IPS-18a (cell line): Measurements from ENCODE around the gene EDNRB.
"Not testable (repeated sequence)": the region's sequence is repeated elsewhere in the genome, so short reads cannot be mapped to it uniquely, and the experiment has no call there.

Experiments
- H3K27ac ChIP-seq: one replicate; pipeline ENCODE4 v1.5.1; 2013; ENCODE audit warnings: low read length
- H3K27me3 ChIP-seq: one replicate; pipeline ENCODE4 v1.6.1; 2013; ENCODE audit warnings: mild to moderate bottlenecking, low read length; ENCODE audit not compliant: control insufficient read depth, insufficient read depth
- H3K36me3 ChIP-seq: one replicate; pipeline ENCODE4 v1.6.1; 2013; ENCODE audit warnings: low read depth, low read length; ENCODE audit not compliant: control insufficient read depth
- H3K4me1 ChIP-seq: one replicate; pipeline ENCODE4 v1.6.1; 2013; ENCODE audit warnings: low read depth, low read length; ENCODE audit not compliant: control insufficient read depth
- H3K4me3 ChIP-seq: one replicate; pipeline ENCODE4 v1.5.1; 2013; ENCODE audit warnings: low read length
- H3K9ac ChIP-seq: one replicate; pipeline ENCODE4 v1.6.1; 2013; ENCODE audit warnings: mild to moderate bottlenecking, low read length, moderate library complexity
- H3K9me3 ChIP-seq: one replicate; pipeline ENCODE4 v1.6.1; 2013; ENCODE audit warnings: low read depth, low read length; ENCODE audit not compliant: control insufficient read depth

The EDNRB gene

DNA sequence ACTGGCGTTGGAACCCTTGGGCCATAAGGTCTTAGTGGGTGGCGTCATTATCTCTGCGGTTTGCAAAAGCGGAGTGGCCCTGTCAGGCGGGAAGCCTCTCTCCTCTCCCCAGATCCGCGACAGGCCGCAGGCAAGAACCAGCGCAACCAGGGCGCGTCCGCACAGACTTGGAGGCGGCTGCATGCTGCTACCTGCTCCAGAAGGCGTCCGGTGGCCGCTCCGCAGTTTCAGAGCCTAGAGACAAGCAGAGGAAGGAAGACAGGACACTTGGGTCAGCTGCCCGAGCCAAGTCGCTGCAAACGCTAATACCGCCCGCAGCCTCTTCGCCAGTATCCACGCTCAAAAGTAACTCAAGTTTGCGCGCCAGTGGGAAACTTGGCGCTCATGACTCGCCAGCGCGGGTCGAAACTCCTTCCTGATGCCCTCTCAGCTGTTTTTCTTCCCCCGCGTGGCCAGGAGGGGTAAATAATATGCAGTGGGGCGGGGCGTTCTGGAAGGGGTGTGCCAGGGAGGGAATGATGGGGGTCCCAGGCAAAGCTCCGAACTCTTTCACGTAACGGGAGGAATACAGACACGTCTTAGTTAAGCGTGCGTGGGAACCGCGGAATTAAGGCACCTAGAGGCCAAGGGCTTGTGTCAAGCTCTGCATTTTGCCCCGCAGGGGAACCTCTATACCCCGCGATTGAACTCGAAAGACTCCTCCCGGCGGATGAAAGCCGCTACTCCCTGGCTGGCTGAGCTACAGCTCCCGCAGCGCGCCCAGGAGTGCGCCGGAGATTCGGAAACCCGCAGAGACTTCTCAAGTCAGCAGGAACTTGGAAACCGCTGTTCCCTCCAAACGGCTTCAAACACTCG lies at the start of gene EDNRB:
Gene EDNRB, minus strand, starts transcription at position 441 of the 855 bp plus-strand sequence. Its CDS starts 258 bp downstream, at position 183.
- no peak within 1 kb of the TSS for H3K27ac ChIP-seq
- peak within 1 kb of the TSS; percentile 25 for H3K9ac ChIP-seq
- H3K4me3 ChIP-seq = peak within 1 kb of the TSS; percentile 81
- H3K36me3 ChIP-seq = no peaks in the 10 kb centered on the region
- H3K9me3 ChIP-seq = no peaks in the 10 kb centered on the region
- peaks cover 34% of the 10 kb centered on the region for H3K27me3 ChIP-seq
- H3K4me1 ChIP-seq = peaks cover 22% of the 10 kb centered on the region

DNA sequence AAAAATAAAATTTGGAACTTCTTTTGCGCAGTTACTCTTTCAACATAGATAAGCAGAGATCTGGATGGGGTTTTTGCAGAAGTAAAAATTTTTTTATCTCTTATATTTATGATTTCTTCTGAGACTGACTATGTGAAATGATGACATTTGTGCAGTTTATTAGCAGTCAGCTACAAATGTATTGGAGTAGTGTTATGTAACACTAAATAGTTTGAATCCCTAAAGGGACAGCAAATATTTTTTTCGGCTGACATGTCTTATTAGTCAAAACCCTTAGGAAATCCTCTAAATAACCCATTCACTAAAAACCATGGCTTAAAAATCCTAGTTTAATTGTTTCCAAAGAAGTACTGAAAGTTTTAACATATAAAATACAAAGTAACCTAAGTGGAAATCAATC lies 48.0 kb upstream of the EDNRB start:
- no peak overlapping the region for H3K9ac ChIP-seq
- H3K9me3 ChIP-seq = no peaks in the 10 kb centered on the region
- H3K27ac ChIP-seq = no peak overlapping the region
- no peaks in the 10 kb centered on the region for H3K36me3 ChIP-seq
- H3K4me3 ChIP-seq = no peak overlapping the region
- no peaks in the 10 kb centered on the region for H3K27me3 ChIP-seq
- H3K4me1 ChIP-seq = no peaks in the 10 kb centered on the region

- H3K9ac ChIP-seq = no peak overlapping the region
- H3K9me3 ChIP-seq = no peaks in the 10 kb centered on the region
- H3K4me1 ChIP-seq = no peaks in the 10 kb centered on the region
- H3K36me3 ChIP-seq = no peaks in the 10 kb centered on the region
- H3K4me3 ChIP-seq = no peak overlapping the region
- no peaks in the 10 kb centered on the region for H3K27me3 ChIP-seq
- H3K27ac ChIP-seq = no peak overlapping the region
These were observed 34.1 kb upstream of the EDNRB start for GRCh38 chr13:77952737-77953136.

- Histone ChIP-seq H3K27me3 (no peaks in the 10 kb centered on the region), H3K4me1 (no peaks in the 10 kb centered on the region), H3K9me3 (no peaks in the 10 kb centered on the region), H3K27ac (no peak overlapping the region), H3K9ac (no peak overlapping the region), H3K4me3 (no peak overlapping the region), H3K36me3 (no peaks in the 10 kb centered on the region)
These were observed 33.6 kb upstream of the EDNRB start for GRCh38 chr13:77952276-77952675.

GRCh38 chr13:77946522-77946921 lies 27.9 kb upstream of the EDNRB start:
- H3K4me1 ChIP-seq = peaks cover 11% of the 10 kb centered on the region
- no peak overlapping the region for H3K27ac ChIP-seq
- H3K36me3 ChIP-seq = no peaks in the 10 kb centered on the region
- H3K9me3 ChIP-seq = no peaks in the 10 kb centered on the region
- no peaks in the 10 kb centered on the region for H3K27me3 ChIP-seq
- H3K9ac ChIP-seq = no peak overlapping the region
- no peak overlapping the region for H3K4me3 ChIP-seq

GRCh38 chr13:77935063-77935462 lies 16.4 kb upstream of the EDNRB start:
- H3K9me3 ChIP-seq, H3K9ac ChIP-seq, H3K36me3 ChIP-seq, H3K27me3 ChIP-seq, H3K27ac ChIP-seq, H3K4me3 ChIP-seq: not testable (repeated sequence)
- peaks cover 24% of the 10 kb centered on the region for H3K4me1 ChIP-seq

DNA sequence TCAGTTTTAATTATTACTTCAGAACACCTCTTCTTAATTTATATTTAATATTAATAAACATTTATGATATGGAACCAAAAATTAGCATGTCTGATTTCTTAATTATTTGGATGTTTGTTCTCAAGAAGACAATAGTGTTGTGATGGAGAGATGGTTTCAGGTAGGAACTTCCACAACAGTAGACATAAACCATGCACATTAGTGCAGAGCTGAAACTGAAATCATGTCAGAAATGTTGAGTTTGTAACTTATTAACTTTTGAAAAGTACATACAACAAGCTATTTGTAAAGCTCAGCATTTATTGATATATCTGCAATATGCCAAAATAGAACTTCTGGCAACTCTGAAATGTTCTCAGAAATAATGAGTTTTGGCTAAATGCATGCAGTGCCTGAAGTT lies 11.8 kb upstream of the EDNRB start:
- Histone ChIP-seq H3K4me1 (peaks cover 24% of the 10 kb centered on the region), H3K9ac (no peak overlapping the region), H3K9me3 (no peaks in the 10 kb centered on the region), H3K27ac (no peak overlapping the region), H3K27me3 (no peaks in the 10 kb centered on the region), H3K36me3 (no peaks in the 10 kb centered on the region), H3K4me3 (no peak overlapping the region)

DNA sequence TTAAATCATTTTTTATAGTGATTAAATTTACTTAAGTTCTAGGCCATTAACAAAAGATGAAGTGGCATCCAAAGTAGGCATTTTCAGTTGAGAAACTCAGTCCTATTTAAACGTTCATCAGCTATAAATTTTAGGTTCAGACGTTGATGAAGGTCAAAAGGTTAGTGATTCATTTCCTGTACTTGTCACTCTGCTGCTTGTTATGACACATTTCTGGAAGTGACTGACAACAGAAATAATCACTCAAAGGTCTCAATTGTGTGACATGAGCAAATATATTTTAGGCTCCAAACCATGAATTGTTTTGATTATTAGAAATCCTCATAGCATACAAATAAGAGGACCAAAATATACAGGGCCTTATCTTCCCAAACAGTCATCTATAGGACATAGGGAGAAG lies 10.3 kb upstream of the EDNRB start:
- H3K4me3 ChIP-seq = no peak overlapping the region
- no peaks in the 10 kb centered on the region for H3K9me3 ChIP-seq
- H3K9ac ChIP-seq = no peak overlapping the region
- no peaks in the 10 kb centered on the region for H3K36me3 ChIP-seq
- H3K27me3 ChIP-seq = no peaks in the 10 kb centered on the region
- H3K4me1 ChIP-seq = peaks cover 24% of the 10 kb centered on the region
- H3K27ac ChIP-seq = no peak overlapping the region

DNA sequence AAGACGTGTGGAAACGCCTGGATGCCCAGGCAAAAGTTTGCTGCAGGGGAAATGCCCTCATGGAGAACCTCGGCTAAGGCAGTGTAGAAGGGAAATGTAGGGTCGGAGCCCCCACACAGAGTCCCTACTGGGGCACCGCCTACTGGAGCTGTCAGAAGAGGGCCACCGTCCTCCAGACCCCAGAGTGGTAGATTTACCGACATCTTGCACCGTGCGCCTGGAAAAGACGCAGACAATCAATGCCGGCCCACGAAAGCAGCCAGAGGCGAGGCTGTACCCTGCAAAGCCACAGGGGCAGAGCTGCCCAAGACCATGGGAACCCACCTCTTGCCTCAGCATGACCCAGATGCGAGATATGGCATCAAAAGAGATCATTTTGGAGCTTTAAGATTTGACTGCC lies 7.0 kb upstream of the EDNRB start:
- Histone ChIP-seq H3K4me3 (no peak overlapping the region), H3K4me1 (peaks cover 9% of the 10 kb centered on the region), H3K36me3 (no peaks in the 10 kb centered on the region), H3K27ac (no peak overlapping the region), H3K27me3 (peaks cover 2% of the 10 kb centered on the region), H3K9ac (no peak overlapping the region), H3K9me3 (no peaks in the 10 kb centered on the region)

GRCh38 chr13:77919921-77920294 lies 1.3 kb upstream of the EDNRB start:
- no peak overlapping the region for H3K9ac ChIP-seq

GRCh38 chr13:77919246-77919920 lies 752 bp upstream of the EDNRB start:
- H3K4me3 ChIP-seq = peak overlapping the region; percentile 81
- no peak overlapping the region for H3K27ac ChIP-seq
- H3K4me1 ChIP-seq = peaks cover 22% of the 10 kb centered on the region
- no peaks in the 10 kb centered on the region for H3K9me3 ChIP-seq
- H3K36me3 ChIP-seq = no peaks in the 10 kb centered on the region
- H3K9ac ChIP-seq = peak overlapping the region; percentile 25
- H3K27me3 ChIP-seq = peaks cover 34% of the 10 kb centered on the region

More at GRCh38 chr13:77919921-77920294, 1.3 kb upstream of the EDNRB start:
- H3K4me3 ChIP-seq = peak overlapping the region; percentile 81
- H3K4me1 ChIP-seq = peaks cover 22% of the 10 kb centered on the region
- H3K36me3 ChIP-seq = no peaks in the 10 kb centered on the region
- H3K27me3 ChIP-seq = peaks cover 34% of the 10 kb centered on the region
- no peak overlapping the region for H3K27ac ChIP-seq
- H3K9me3 ChIP-seq = no peaks in the 10 kb centered on the region

GRCh38 chr13:77916488-77916887 lies 2.1 kb downstream of the EDNRB start:
- Histone ChIP-seq H3K27me3 (peaks cover 34% of the 10 kb centered on the region), H3K9ac (no peak overlapping the region), H3K9me3 (no peaks in the 10 kb centered on the region), H3K4me3 (peak overlapping the region; percentile 81), H3K4me1 (peaks cover 15% of the 10 kb centered on the region), H3K27ac (no peak overlapping the region), H3K36me3 (no peaks in the 10 kb centered on the region)
